Neural cell (in vitro differentiated cells): ENCODE measurements around the gene MRTFA. TPM values are rescaled to one million over a fixed set of nuclear protein-coding genes. Genes with fewer than 3 reads are reported as not detected.

Experiments
- H2AFZ ChIP-seq: fragments of 200-600, 300-800 bp; sonication (generic), shearing (Covaris generic); 2 replicates; pipeline ENCODE4 v1.6.0; 2014; ENCODE audit warnings: low read depth, mild to moderate bottlenecking, antibody characterized with exemption, low read length, moderate library complexity
- H3F3A ChIP-seq: fragments of 200-600 bp; shearing (Covaris generic); 2 replicates; pipeline ENCODE4 v1.6.1; 2016; ENCODE audit warnings: mild to moderate bottlenecking, moderate library complexity, mixed read lengths, antibody characterized with exemption, low read length; ENCODE audit not compliant: insufficient read depth, poor library complexity, severe bottlenecking
- H3K27ac ChIP-seq: fragments of 200-600, 300-800 bp; sonication (generic), shearing (Covaris generic); 2 replicates; pipeline ENCODE4 v1.5.1; 2014; ENCODE audit warnings: mild to moderate bottlenecking, low read length, moderate library complexity
- H3K27me3 ChIP-seq: fragments of 300-800, 200-600 bp; sonication (generic), shearing (Covaris generic); 2 replicates; pipeline ENCODE4 v1.6.0; 2014; ENCODE audit warnings: mild to moderate bottlenecking, low read depth, low read length, moderate library complexity; ENCODE audit not compliant: insufficient read depth
- H3K36me3 ChIP-seq: fragments of 300-800, 200-600 bp; sonication (generic), shearing (Covaris generic); 2 replicates; pipeline ENCODE4 v1.5.1; 2014; ENCODE audit warnings: mild to moderate bottlenecking, antibody characterized with exemption, low read length, moderate library complexity; ENCODE audit not compliant: insufficient read depth
- H3K4me2 ChIP-seq: fragments of 300-800, 200-600 bp; sonication (generic), shearing (Covaris generic); 2 replicates; pipeline ENCODE4 v1.6.0; 2014; ENCODE audit warnings: mild to moderate bottlenecking, low read length
- H3K4me3 ChIP-seq: fragments of 300-800, 200-600 bp; sonication (generic), shearing (Covaris generic); 2 replicates; pipeline ENCODE4 v1.5.1; 2014; ENCODE audit warnings: mild to moderate bottlenecking, low read length, moderate library complexity
- H3K79me2 ChIP-seq: fragments of 200-600 bp; shearing (Covaris generic); replicated peaks from 2 replicates; pipeline ENCODE4 v1.6.0; 2014; ENCODE audit warnings: mild to moderate bottlenecking, low read length, moderate library complexity; ENCODE audit not compliant: insufficient read depth
- H3K9ac ChIP-seq: fragments of 300-800, 200-600 bp; sonication (generic), shearing (Covaris generic); 2 replicates; pipeline ENCODE4 v1.6.1; 2016; ENCODE audit warnings: mild to moderate bottlenecking, low read length, mixed read lengths
- H3K9me2 ChIP-seq: fragments of 200-600 bp; shearing (Covaris generic); 2 replicates; pipeline ENCODE4 v1.6.1; 2016; ENCODE audit warnings: mild to moderate bottlenecking, low read length, mixed read lengths; ENCODE audit not compliant: insufficient read depth
- H3K9me3 ChIP-seq: fragments of 200-600, 300-800 bp; sonication (generic), shearing (Covaris generic); 2 replicates; pipeline ENCODE4 v1.6.1; 2016; ENCODE audit warnings: mild to moderate bottlenecking, mixed run types, low read length, moderate library complexity, mixed read lengths
- H4K20me1 ChIP-seq: fragments of 200-600 bp; shearing (Covaris generic); 2 replicates; pipeline ENCODE4 v1.6.1; 2016; ENCODE audit warnings: mild to moderate bottlenecking, mixed run types; ENCODE audit not compliant: insufficient read depth
- EP300 ChIP-seq: fragments of 450-650 bp; conservative IDR thresholded peaks from 2 replicates; pipeline ENCODE4 v1.6.1; 2014; ENCODE audit warnings: antibody characterized with exemption, mild to moderate bottlenecking, moderate library complexity; ENCODE audit not compliant: poor library complexity, severe bottlenecking
- EZH2 ChIP-seq: fragments of 200-600, 300-800 bp; shearing (Covaris generic), sonication (generic); IDR thresholded peaks from 2 replicates; pipeline ENCODE4 v1.6.1; 2014; ENCODE audit warnings: antibody characterized with exemption, low read length, borderline replicate concordance, mild to moderate bottlenecking; ENCODE audit not compliant: insufficient read depth, poor library complexity, severe bottlenecking
- MXI1 ChIP-seq: fragments of 450-650 bp; conservative IDR thresholded peaks from 2 replicates; pipeline ENCODE4 v1.6.1; 2014; ENCODE audit warnings: antibody characterized with exemption, mild to moderate bottlenecking; ENCODE audit not compliant: poor library complexity, severe bottlenecking
- POLR2AphosphoS5 ChIP-seq: IDR thresholded peaks from 2 replicates; pipeline ENCODE4 v1.6.1; 2012
- RAD21 ChIP-seq: fragments of 450-650 bp; conservative IDR thresholded peaks from 2 replicates; pipeline ENCODE4 v1.6.1; 2014; ENCODE audit warnings: antibody characterized with exemption, mild to moderate bottlenecking, moderate library complexity
- SMC3 ChIP-seq: fragments of 450-650 bp; conservative IDR thresholded peaks from 2 replicates; pipeline ENCODE4 v1.6.1; 2014; ENCODE audit warnings: antibody characterized with exemption, mild to moderate bottlenecking, moderate library complexity; ENCODE audit not compliant: poor library complexity
- TAF1 ChIP-seq: IDR thresholded peaks from 2 replicates; pipeline ENCODE4 v1.6.1; 2012; ENCODE audit warnings: low read depth
- polyA plus RNA-seq: library from polyadenylated mRNA; depleted of rRNA; stranded (reverse); fragments of >200 nt; gene quantifications from 2 replicates; pipeline ENCODE4 v1.2.3, GENCODE V29; 2014
- TF ChIP-seq, protein P1 (sequence below): fragments of 450-650 bp; IDR thresholded peaks from 2 replicates; pipeline ENCODE4 v1.5.1; 2014; ENCODE audit warnings: antibody characterized with exemption, mild to moderate bottlenecking, moderate library complexity; ENCODE audit not compliant: poor library complexity, severe bottlenecking
- TF ChIP-seq, protein P2 (sequence below): IDR thresholded peaks from 2 replicates; pipeline ENCODE4 v1.6.1; 2012; ENCODE audit warnings: borderline replicate concordance

Gene MRTFA
- polyA plus RNA-seq, 1 donor from 2014 or later = 19.3 TPM

DNA sequence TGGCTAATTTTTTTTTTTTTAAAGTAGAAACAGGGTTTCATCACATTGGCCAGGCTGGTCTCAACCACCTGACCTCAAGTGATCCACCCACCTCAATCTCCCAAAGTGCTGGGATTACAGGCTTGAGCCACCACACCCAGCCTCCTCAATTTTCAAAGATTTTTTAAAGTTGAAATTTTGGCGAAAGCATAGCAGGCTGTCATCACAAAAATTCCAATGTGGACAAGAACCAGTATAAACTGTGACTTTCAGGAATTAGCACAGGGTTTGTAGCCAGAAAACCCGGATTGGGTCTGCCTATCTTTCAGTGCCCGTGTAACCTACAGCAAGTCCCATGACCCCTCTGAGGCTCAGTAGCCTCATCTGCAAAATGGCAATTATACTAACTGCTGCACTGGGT is 185.9 kb downstream of the MRTFA start:
- Histone ChIP-seq H3K27ac (no peak overlapping the region), H4K20me1 (no peaks in the 10 kb centered on the region), H3K4me3 (no peak overlapping the region), H3F3A (no peaks in the 10 kb centered on the region), H3K9me2 (no peaks in the 10 kb centered on the region), H3K4me2 (no peak overlapping the region), H2AFZ (no peak overlapping the region), H3K27me3 (no peaks in the 10 kb centered on the region), H3K36me3 (no peaks in the 10 kb centered on the region), H3K79me2 (no peaks in the 10 kb centered on the region), H3K9me3 (no peaks in the 10 kb centered on the region), H3K9ac (no peak overlapping the region)
- TF ChIP-seq TAF1 (no peak), RAD21 (no peak), SMC3 (no peak), POLR2AphosphoS5 (no peak), MXI1 (no peak), EP300 (no peak), EZH2 (no peak)
- TF ChIP-seq, protein P1, sequence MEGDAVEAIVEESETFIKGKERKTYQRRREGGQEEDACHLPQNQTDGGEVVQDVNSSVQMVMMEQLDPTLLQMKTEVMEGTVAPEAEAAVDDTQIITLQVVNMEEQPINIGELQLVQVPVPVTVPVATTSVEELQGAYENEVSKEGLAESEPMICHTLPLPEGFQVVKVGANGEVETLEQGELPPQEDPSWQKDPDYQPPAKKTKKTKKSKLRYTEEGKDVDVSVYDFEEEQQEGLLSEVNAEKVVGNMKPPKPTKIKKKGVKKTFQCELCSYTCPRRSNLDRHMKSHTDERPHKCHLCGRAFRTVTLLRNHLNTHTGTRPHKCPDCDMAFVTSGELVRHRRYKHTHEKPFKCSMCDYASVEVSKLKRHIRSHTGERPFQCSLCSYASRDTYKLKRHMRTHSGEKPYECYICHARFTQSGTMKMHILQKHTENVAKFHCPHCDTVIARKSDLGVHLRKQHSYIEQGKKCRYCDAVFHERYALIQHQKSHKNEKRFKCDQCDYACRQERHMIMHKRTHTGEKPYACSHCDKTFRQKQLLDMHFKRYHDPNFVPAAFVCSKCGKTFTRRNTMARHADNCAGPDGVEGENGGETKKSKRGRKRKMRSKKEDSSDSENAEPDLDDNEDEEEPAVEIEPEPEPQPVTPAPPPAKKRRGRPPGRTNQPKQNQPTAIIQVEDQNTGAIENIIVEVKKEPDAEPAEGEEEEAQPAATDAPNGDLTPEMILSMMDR = no peak
- TF ChIP-seq, protein P2, sequence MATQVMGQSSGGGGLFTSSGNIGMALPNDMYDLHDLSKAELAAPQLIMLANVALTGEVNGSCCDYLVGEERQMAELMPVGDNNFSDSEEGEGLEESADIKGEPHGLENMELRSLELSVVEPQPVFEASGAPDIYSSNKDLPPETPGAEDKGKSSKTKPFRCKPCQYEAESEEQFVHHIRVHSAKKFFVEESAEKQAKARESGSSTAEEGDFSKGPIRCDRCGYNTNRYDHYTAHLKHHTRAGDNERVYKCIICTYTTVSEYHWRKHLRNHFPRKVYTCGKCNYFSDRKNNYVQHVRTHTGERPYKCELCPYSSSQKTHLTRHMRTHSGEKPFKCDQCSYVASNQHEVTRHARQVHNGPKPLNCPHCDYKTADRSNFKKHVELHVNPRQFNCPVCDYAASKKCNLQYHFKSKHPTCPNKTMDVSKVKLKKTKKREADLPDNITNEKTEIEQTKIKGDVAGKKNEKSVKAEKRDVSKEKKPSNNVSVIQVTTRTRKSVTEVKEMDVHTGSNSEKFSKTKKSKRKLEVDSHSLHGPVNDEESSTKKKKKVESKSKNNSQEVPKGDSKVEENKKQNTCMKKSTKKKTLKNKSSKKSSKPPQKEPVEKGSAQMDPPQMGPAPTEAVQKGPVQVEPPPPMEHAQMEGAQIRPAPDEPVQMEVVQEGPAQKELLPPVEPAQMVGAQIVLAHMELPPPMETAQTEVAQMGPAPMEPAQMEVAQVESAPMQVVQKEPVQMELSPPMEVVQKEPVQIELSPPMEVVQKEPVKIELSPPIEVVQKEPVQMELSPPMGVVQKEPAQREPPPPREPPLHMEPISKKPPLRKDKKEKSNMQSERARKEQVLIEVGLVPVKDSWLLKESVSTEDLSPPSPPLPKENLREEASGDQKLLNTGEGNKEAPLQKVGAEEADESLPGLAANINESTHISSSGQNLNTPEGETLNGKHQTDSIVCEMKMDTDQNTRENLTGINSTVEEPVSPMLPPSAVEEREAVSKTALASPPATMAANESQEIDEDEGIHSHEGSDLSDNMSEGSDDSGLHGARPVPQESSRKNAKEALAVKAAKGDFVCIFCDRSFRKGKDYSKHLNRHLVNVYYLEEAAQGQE = no peak

DNA sequence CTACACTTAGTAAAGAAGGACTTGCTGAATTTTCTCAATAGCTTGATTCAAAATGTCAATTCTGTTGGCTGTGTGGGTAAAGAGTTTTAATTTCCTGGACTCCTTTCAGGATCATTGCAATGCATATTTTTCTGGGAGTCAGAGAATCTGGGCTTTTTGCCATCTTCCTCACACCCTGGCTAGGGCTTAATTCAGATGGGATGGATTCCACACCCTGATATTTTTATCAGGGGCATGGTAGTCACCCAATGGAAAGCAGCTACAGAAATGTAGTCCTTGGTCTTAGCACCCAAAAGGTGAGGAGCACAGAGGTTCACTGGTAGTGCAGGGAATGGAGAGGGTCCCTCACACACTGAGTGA is 186.9 kb downstream of the MRTFA start:
- Histone ChIP-seq H3K9me2 (no peaks in the 10 kb centered on the region), H3K9me3 (no peaks in the 10 kb centered on the region), H3F3A (no peaks in the 10 kb centered on the region), H3K27me3 (no peaks in the 10 kb centered on the region), H3K4me3 (no peak overlapping the region), H3K36me3 (no peaks in the 10 kb centered on the region), H4K20me1 (no peaks in the 10 kb centered on the region), H3K79me2 (no peaks in the 10 kb centered on the region), H3K27ac (no peak overlapping the region), H2AFZ (no peak overlapping the region), H3K4me2 (no peak overlapping the region), H3K9ac (no peak overlapping the region)
- TF ChIP-seq RAD21 (no peak), SMC3 (no peak), TAF1 (no peak), POLR2AphosphoS5 (no peak), EZH2 (no peak), MXI1 (no peak), EP300 (no peak)
- TF ChIP-seq, protein P2 = no peak
- TF ChIP-seq, protein P1 = no peak
